Mesendoderm (in vitro differentiated cells): Measurements from ENCODE around the gene ZNF322.

ENCODE experiments used
- DNase-seq: peaks from one replicate; pipeline ENCODE4 v3.0.0; 2013
- H2AK5ac ChIP-seq: 2 replicates; pipeline ENCODE4 v1.6.1; 2013; ENCODE audit warnings: low read length, inconsistent platforms
- H2BK120ac ChIP-seq: 2 replicates; pipeline ENCODE4 v1.6.1; 2013; ENCODE audit warnings: low read depth, mild to moderate bottlenecking, low read length, moderate library complexity, mixed read lengths
- H2BK15ac ChIP-seq: replicated peaks from 2 replicates; pipeline ENCODE4 v1.6.1; 2013; ENCODE audit warnings: low read depth, mild to moderate bottlenecking, moderate library complexity
- H2BK5ac ChIP-seq: 2 replicates; pipeline ENCODE4 v1.6.1; 2013; ENCODE audit warnings: low read length, inconsistent platforms
- H3K18ac ChIP-seq: 2 replicates; pipeline ENCODE4 v1.6.1; 2013; ENCODE audit warnings: mild to moderate bottlenecking, low read length, mixed read lengths
- H3K23ac ChIP-seq: one replicate; pipeline ENCODE4 v1.6.1; 2013; ENCODE audit warnings: low read length
- H3K27ac ChIP-seq: 2 replicates; pipeline ENCODE4 v1.5.1; 2013; ENCODE audit warnings: low read depth, mild to moderate bottlenecking, inconsistent platforms, low read length, moderate library complexity
- H3K27me3 ChIP-seq: 2 replicates; pipeline ENCODE4 v1.6.1; 2013; ENCODE audit warnings: low read length, control low read depth, mild to moderate bottlenecking, inconsistent platforms; ENCODE audit not compliant: insufficient read depth, poor library complexity
- H3K36me3 ChIP-seq: 2 replicates; pipeline ENCODE4 v1.6.1; 2013; ENCODE audit warnings: low read length, inconsistent platforms; ENCODE audit not compliant: control insufficient read depth, insufficient read depth
- H3K4ac ChIP-seq: one replicate; pipeline ENCODE4 v1.6.1; 2013; ENCODE audit warnings: low read depth, mild to moderate bottlenecking, low read length, moderate library complexity
- H3K4me1 ChIP-seq: 2 replicates; pipeline ENCODE4 v1.6.1; 2013; ENCODE audit warnings: low read depth, low read length, inconsistent platforms; ENCODE audit not compliant: control insufficient read depth
- H3K4me2 ChIP-seq: 2 replicates; pipeline ENCODE4 v1.6.1; 2013; ENCODE audit warnings: low read length
- H3K4me3 ChIP-seq: 2 replicates; pipeline ENCODE4 v1.5.1; 2013; ENCODE audit warnings: mild to moderate bottlenecking, low read length
- H3K56ac ChIP-seq: one replicate; pipeline ENCODE4 v1.6.1; 2013; ENCODE audit warnings: low read length
- H3K79me1 ChIP-seq: 2 replicates; pipeline ENCODE4 v1.6.1; 2013; ENCODE audit warnings: low read length, inconsistent platforms
- H3K79me2 ChIP-seq: 2 replicates; pipeline ENCODE4 v1.6.1; 2013; ENCODE audit warnings: mild to moderate bottlenecking, low read length; ENCODE audit not compliant: control insufficient read depth, insufficient read depth
- H3K9ac ChIP-seq: 2 replicates; pipeline ENCODE4 v1.6.1; 2013; ENCODE audit warnings: low read length, inconsistent platforms
- H4K5ac ChIP-seq: one replicate; pipeline ENCODE4 v1.6.1; 2013; ENCODE audit warnings: low read length
- H4K8ac ChIP-seq: one replicate; pipeline ENCODE4 v1.6.1; 2013; ENCODE audit warnings: low read depth, mild to moderate bottlenecking, control low read depth, low read length, moderate library complexity
- WGBS: extraction: QIAGEN DNeasy Blood & Tissue Kit; methylation state at CpG from one replicate; pipeline ENCODE4 v1.1.7; 2013; ENCODE audit warnings: low lambda C conversion rate, missing lambda C conversion rate; ENCODE audit not compliant: insufficient coverage; ENCODE audit errors: extremely low coverage; 5-methylcytosine and 5-hydroxymethylcytosine counted together

The ZNF322 gene

DNA sequence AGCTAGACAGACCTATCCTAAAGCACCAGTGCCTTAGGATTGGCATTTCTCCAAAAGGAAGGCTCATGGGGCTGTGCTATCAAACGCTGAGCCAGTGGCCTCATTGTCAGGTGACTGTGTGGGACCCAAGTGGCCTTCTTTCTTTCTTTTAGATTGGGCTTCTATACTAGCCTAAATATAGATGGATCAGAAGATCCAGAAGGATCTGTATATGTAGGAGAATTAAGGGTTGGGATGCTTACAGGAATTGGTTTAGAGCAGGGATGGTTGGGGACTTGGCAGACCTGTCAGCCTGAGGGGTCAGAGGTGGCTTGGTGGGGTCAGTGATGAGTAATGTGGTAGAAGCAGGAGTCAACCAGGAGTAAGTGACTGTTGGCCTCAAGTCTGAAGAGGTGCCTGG is 47.9 kb downstream of the ZNF322 start:
- Histone ChIP-seq H3K27ac (no peak overlapping the region), H3K9ac (no peak overlapping the region), H2BK15ac (no peak overlapping the region), H3K79me2 (no peaks in the 10 kb centered on the region), H3K4me3 (no peak overlapping the region), H2BK5ac (no peak overlapping the region), H3K4me2 (no peak overlapping the region), H2BK120ac (no peak overlapping the region), H3K79me1 (no peaks in the 10 kb centered on the region), H3K18ac (no peak overlapping the region), H2AK5ac (no peak overlapping the region), H3K4ac (no peak overlapping the region), H3K56ac (no peak overlapping the region), H3K36me3 (no peaks in the 10 kb centered on the region), H3K27me3 (peaks cover 26% of the 10 kb centered on the region), H3K23ac (no peak overlapping the region), H4K8ac (no peak overlapping the region), H4K5ac (no peak overlapping the region), H3K4me1 (peaks cover 2% of the 10 kb centered on the region)
- WGBS: no CpG with 5 or more reads among the region's 1 CpG
- no peak for DNase-seq

DNA sequence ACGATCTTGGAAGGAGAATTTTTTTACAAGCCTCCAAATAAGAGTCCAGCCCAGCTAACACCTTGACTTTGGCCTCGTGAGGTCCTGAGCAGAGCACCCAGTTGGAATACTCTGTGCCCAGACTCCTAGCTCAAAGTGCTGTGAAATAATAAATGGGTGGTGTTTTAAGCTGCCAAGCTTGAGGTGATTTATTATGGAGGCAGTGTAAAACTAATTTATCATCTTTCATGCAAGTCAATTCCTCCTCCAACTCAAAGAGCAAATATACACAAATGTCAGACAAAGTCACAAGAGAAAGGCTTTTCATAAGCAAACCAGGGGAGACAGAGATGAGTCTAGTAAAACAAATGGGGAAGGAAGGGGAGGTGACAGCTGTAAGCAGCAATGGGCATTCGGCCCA is 50.1 kb downstream of the ZNF322 start:
- Histone ChIP-seq H4K8ac (no peak overlapping the region), H3K56ac (no peak overlapping the region), H3K27me3 (peaks cover 20% of the 10 kb centered on the region), H4K5ac (no peak overlapping the region), H3K27ac (no peak overlapping the region), H2BK120ac (no peak overlapping the region), H3K36me3 (no peaks in the 10 kb centered on the region), H3K4me3 (no peak overlapping the region), H3K23ac (no peak overlapping the region), H3K79me1 (no peaks in the 10 kb centered on the region), H2BK5ac (no peak overlapping the region), H2BK15ac (no peak overlapping the region), H3K9ac (no peak overlapping the region), H3K4me2 (no peak overlapping the region), H2AK5ac (no peak overlapping the region), H3K4ac (no peak overlapping the region), H3K4me1 (no peaks in the 10 kb centered on the region), H3K79me2 (no peaks in the 10 kb centered on the region), H3K18ac (no peak overlapping the region)
- no peak for DNase-seq
- WGBS: no CpG with 5 or more reads among the region's 3 CpGs

DNA sequence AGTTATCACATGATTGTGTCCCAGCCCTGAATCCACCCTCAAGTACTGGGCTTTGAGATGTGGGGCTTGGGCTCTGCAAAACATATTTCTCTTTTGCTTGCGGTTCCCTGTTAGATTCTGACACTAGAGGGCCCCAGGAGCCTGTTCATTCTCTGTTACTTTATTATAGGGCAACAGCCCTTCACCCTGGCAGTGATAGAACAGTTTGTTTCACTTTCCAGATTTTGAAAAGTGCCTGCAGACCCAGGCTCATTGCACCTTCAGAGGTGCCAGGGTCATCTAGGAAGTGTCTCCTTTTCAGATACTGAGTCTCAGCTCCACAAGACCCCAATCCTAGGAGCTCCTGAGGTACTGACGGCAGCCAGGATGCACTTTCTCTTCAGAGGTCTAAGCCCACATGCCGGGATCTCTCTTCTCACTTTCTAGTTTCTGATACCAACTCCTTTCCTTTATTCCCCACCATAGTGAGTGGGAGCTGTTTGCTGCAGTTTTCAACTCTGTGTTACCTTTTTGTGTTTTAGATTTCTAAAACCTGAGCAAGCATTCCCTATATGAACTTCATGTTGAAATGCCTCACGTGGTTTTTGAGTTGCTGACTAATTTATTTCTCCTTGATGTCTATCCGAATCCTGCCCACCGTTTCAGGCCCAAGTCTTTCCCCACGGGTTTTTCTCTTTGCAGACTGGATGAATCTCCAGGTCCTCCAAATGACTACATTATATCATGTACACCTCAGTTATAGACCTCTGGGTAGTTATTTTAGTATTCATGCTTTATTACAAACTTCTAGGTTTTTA is 51.9 kb downstream of the ZNF322 start:
- Histone ChIP-seq H3K79me2 (no peaks in the 10 kb centered on the region), H3K4me2 (no peak overlapping the region), H3K4ac (no peak overlapping the region), H4K8ac (no peak overlapping the region), H2BK5ac (no peak overlapping the region), H3K18ac (no peak overlapping the region), H3K36me3 (no peaks in the 10 kb centered on the region), H3K79me1 (no peaks in the 10 kb centered on the region), H2BK15ac (no peak overlapping the region), H4K5ac (no peak overlapping the region), H2AK5ac (no peak overlapping the region), H2BK120ac (no peak overlapping the region), H3K9ac (no peak overlapping the region), H3K4me3 (no peak overlapping the region), H3K23ac (no peak overlapping the region), H3K56ac (no peak overlapping the region), H3K27ac (no peak overlapping the region), H3K27me3 (peaks cover 8% of the 10 kb centered on the region), H3K4me1 (no peaks in the 10 kb centered on the region)
- no CpG with 5 or more reads among the region's 7 CpGs for WGBS
- peak; percentile 68 for DNase-seq

DNA sequence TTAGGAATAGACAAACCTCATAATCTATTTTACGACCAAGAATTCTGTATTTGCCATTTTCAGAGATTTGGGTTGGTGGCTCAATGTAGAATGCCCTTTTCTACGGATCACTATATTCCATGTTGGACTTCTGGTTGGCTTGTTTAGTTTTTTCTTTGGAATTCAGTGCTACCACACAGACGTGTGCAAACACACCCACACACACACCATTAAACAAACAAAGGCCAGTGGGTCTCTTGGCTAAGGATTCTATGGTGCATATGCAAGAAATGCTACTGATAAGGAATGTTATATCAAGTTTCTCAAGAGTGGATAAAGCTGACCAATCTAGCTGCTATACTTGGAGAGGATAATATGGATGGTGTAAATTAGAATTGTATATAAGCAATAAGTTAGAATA is 54.7 kb downstream of the ZNF322 start:
- Histone ChIP-seq H2BK15ac (no peak overlapping the region), H3K36me3 (no peaks in the 10 kb centered on the region), H3K4ac (no peak overlapping the region), H3K4me2 (no peak overlapping the region), H2BK120ac (no peak overlapping the region), H3K9ac (no peak overlapping the region), H2AK5ac (no peak overlapping the region), H3K27ac (no peak overlapping the region), H4K5ac (no peak overlapping the region), H3K79me2 (no peaks in the 10 kb centered on the region), H3K79me1 (no peaks in the 10 kb centered on the region), H3K56ac (no peak overlapping the region), H3K4me1 (no peaks in the 10 kb centered on the region), H4K8ac (no peak overlapping the region), H3K18ac (no peak overlapping the region), H2BK5ac (no peak overlapping the region), H3K23ac (no peak overlapping the region), H3K27me3 (no peaks in the 10 kb centered on the region), H3K4me3 (no peak overlapping the region)
- WGBS: no CpG with 5 or more reads among the region's 3 CpGs
- DNase-seq: no peak

DNA sequence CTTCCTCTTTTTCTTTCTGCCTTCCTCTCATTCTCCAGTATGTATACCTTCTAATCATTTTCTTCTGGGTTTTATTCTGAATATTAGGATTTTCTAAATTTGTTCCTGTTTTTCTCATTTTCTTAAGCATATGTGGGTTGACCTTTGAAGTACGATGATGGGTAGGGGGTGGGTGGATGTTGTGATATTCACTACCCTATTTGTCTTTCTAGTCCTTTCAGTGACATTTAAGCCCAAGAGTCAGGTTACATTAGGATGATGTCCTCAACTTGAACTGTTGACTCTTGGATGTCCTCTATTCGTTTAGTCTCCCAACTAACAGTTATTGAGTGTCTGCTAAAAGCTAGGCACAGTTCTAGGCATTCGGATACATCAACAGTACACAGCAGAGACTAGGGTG is 55.5 kb downstream of the ZNF322 start:
- Histone ChIP-seq H3K18ac (no peak overlapping the region), H3K23ac (no peak overlapping the region), H3K4me3 (no peak overlapping the region), H3K4me2 (no peak overlapping the region), H2BK120ac (no peak overlapping the region), H3K79me2 (no peaks in the 10 kb centered on the region), H3K27me3 (no peaks in the 10 kb centered on the region), H3K79me1 (no peaks in the 10 kb centered on the region), H3K9ac (no peak overlapping the region), H3K56ac (no peak overlapping the region), H2BK15ac (no peak overlapping the region), H3K27ac (no peak overlapping the region), H4K8ac (no peak overlapping the region), H4K5ac (no peak overlapping the region), H3K36me3 (no peaks in the 10 kb centered on the region), H3K4me1 (no peaks in the 10 kb centered on the region), H3K4ac (no peak overlapping the region), H2AK5ac (no peak overlapping the region), H2BK5ac (no peak overlapping the region)
- DNase-seq: no peak
- WGBS: no CpG with 5 or more reads among the region's 3 CpGs

DNA sequence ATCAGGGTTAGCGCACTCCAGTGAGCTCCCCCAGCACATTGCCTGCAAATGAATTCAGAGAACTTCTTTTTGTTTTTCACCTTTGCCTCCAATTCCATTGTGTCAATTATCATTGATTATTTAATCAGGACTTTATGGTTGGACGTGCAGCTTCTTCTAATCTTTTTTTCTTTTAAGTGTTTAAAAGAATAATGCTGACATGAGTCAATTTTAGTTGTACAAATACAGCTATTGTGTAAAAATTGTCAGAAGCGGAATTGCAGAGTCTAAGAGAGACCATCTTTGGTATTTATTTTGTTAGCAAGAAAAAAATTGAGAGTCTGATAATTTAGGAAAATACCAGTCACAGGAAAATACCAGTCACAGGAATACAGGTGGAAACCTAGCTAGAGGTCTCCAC is 57.3 kb downstream of the ZNF322 start:
- no peak overlapping the region for H4K5ac ChIP-seq
- H3K79me1 ChIP-seq: peaks cover 6% of the 10 kb centered on the region
- H2BK120ac ChIP-seq: no peak overlapping the region
- no CpG with 5 or more reads among the region's 3 CpGs for WGBS
- H3K56ac ChIP-seq: no peak overlapping the region
- H3K23ac ChIP-seq: no peak overlapping the region
- H3K4me3 ChIP-seq: no peak overlapping the region
- no peak for DNase-seq
- H3K18ac ChIP-seq: no peak overlapping the region
- no peak overlapping the region for H2AK5ac ChIP-seq
- H3K36me3 ChIP-seq: no peaks in the 10 kb centered on the region
- H3K79me2 ChIP-seq: peaks cover 8% of the 10 kb centered on the region
- H3K4me2 ChIP-seq: no peak overlapping the region
- no peak overlapping the region for H2BK5ac ChIP-seq
- no peak overlapping the region for H2BK15ac ChIP-seq
- H3K4ac ChIP-seq: no peak overlapping the region
- no peak overlapping the region for H4K8ac ChIP-seq
- no peak overlapping the region for H3K9ac ChIP-seq
- H3K27ac ChIP-seq: no peak overlapping the region
- H3K27me3 ChIP-seq: no peaks in the 10 kb centered on the region
- H3K4me1 ChIP-seq: no peaks in the 10 kb centered on the region
